ENCODE results near the gene SIPA1L3. TPM values are rescaled to one million over a fixed set of nuclear protein-coding genes. Genes with fewer than 3 reads are reported as not detected.

SIPA1L3 gene
- total RNA-seq, 2 experiments from 2014 or later: 15.5 to 17.7 TPM

- Histone ChIP-seq H3K9me3 (ENCODE audit: control insufficient read depth in 1 of 2, insufficient read depth in 1 of 2, low read length in 2 of 2) (no peaks in the 10 kb centered on the region), H3K36me3 (ENCODE audit: insufficient read depth, low read length) (peaks cover 8% of the 10 kb centered on the region), H3K27me3 (ENCODE audit: control insufficient read depth in 1 of 2, insufficient read depth in 2 of 2, low read length in 2 of 2) (no peaks in the 10 kb centered on the region), H3K27ac (ENCODE audit: low read depth in 1 of 2, low read length in 2 of 2) (no peak overlapping the region), H3K4me1 (ENCODE audit: insufficient read depth, low read length) (no peaks in the 10 kb centered on the region), H3K4me3 (ENCODE audit: low read length) (no peak overlapping the region)
- ChIA-PET CTCF (no interaction called here), POLR2A (no interaction called here)
- H3K9me3 Mint-ChIP-seq: no peaks in the 10 kb centered on the region
- DNase-seq (no peak), ATAC-seq (ENCODE audit: poor library complexity) (no peak)
- H3K27me3 Mint-ChIP-seq: no peaks in the 10 kb centered on the region
- TF ChIP-seq CTCF (IDR thresholded peaks at IDR 0.05): no peak
- intact Hi-C loops (cut with DNase I, micrococcal nuclease): no loop called here
- no peak overlapping the region for H3K27ac Mint-ChIP-seq
- H3K4me1 Mint-ChIP-seq (ENCODE audit: low read depth): no peaks in the 10 kb centered on the region
- H3K36me3 Mint-ChIP-seq (ENCODE audit: low read depth): peaks cover 25% of the 10 kb centered on the region
- no peak overlapping the region for H3K4me3 Mint-ChIP-seq
These were observed 175.5 kb downstream of the SIPA1L3 start for GRCh38 chr19:38082256-38083118.

- Histone ChIP-seq H3K36me3 (ENCODE audit: insufficient read depth, low read length) (peaks cover 17% of the 10 kb centered on the region), H3K4me1 (ENCODE audit: insufficient read depth, low read length) (no peaks in the 10 kb centered on the region), H3K9me3 (ENCODE audit: control insufficient read depth in 1 of 2, insufficient read depth in 1 of 2, low read length in 2 of 2) (no peaks in the 10 kb centered on the region), H3K27ac (ENCODE audit: low read depth in 1 of 2, low read length in 2 of 2) (no peak overlapping the region), H3K27me3 (ENCODE audit: control insufficient read depth in 1 of 2, insufficient read depth in 2 of 2, low read length in 2 of 2) (no peaks in the 10 kb centered on the region), H3K4me3 (ENCODE audit: low read length) (no peak overlapping the region)
- DNase-seq: no peak
- CTCF ChIA-PET: interaction anchor here (0.6 kb wide), 1 partner anchor 342 kb away, joined by 4 read pairs; no protein-coding TSS in a partner anchor
- H3K4me3 Mint-ChIP-seq: no peak overlapping the region
- H3K9me3 Mint-ChIP-seq: no peaks in the 10 kb centered on the region
- TF ChIP-seq CTCF (IDR thresholded peaks at IDR 0.05): no peak
- H3K27me3 Mint-ChIP-seq: no peaks in the 10 kb centered on the region
- intact Hi-C loops (cut with DNase I, micrococcal nuclease): no loop called here
- peaks cover 28% of the 10 kb centered on the region for H3K36me3 Mint-ChIP-seq (ENCODE audit: low read depth)
- H3K4me1 Mint-ChIP-seq (ENCODE audit: low read depth): no peaks in the 10 kb centered on the region
- POLR2A ChIA-PET: interaction anchor here (0.5 kb wide), 1 partner anchor 159 kb away, joined by 3 read pairs; no protein-coding TSS in a partner anchor
- ATAC-seq (ENCODE audit: poor library complexity): no peak
- H3K27ac Mint-ChIP-seq: no peak overlapping the region
These were observed 177.2 kb downstream of the SIPA1L3 start for GRCh38 chr19:38084196-38084595.

- CTCF ChIA-PET: no interaction called here
- POLR2A ChIA-PET: no interaction called here
- no peak overlapping the region for H3K4me3 ChIP-seq (ENCODE audit: low read length)
- no peaks in the 10 kb centered on the region for H3K27me3 Mint-ChIP-seq
- H3K36me3 Mint-ChIP-seq (ENCODE audit: low read depth): peaks cover 33% of the 10 kb centered on the region
- DNase-seq (no peak), ATAC-seq (ENCODE audit: poor library complexity) (no peak)
- no peaks in the 10 kb centered on the region for H3K27me3 ChIP-seq (ENCODE audit: control insufficient read depth in 1 of 2, insufficient read depth in 2 of 2, low read length in 2 of 2)
- intact Hi-C loops (cut with DNase I, micrococcal nuclease): no loop called here
- H3K9me3 ChIP-seq (ENCODE audit: control insufficient read depth in 1 of 2, insufficient read depth in 1 of 2, low read length in 2 of 2): no peaks in the 10 kb centered on the region
- no peak overlapping the region for H3K27ac ChIP-seq (ENCODE audit: low read depth in 1 of 2, low read length in 2 of 2)
- H3K36me3 ChIP-seq (ENCODE audit: insufficient read depth, low read length): peaks cover 16% of the 10 kb centered on the region
- H3K9me3 Mint-ChIP-seq: no peaks in the 10 kb centered on the region
- H3K4me3 Mint-ChIP-seq: no peak overlapping the region
- no peak overlapping the region for H3K27ac Mint-ChIP-seq
- no peaks in the 10 kb centered on the region for H3K4me1 ChIP-seq (ENCODE audit: insufficient read depth, low read length)
- no peaks in the 10 kb centered on the region for H3K4me1 Mint-ChIP-seq (ENCODE audit: low read depth)
- no peak for TF ChIP-seq CTCF (IDR thresholded peaks at IDR 0.05)
These were observed 182.4 kb downstream of the SIPA1L3 start for GRCh38 chr19:38089440-38089839.
